Endothelial cell of umbilical vein (primary cell): ENCODE data around the gene EIF4A2. TPM values are rescaled to one million over a fixed set of nuclear protein-coding genes. Genes with fewer than 3 reads are reported as not detected.

Source experiments
- BruUV-seq: library from RNA; stranded (reverse); fragments of 400-500 nt; replicated peaks from 2 replicates; lab custom pipeline; 2021; lab: Mats Ljungman, UMichigan
- CTCF ChIA-PET: fragments of 300-600, 350-600 bp; sonication (Branson Sonifier 250); formaldehyde crosslinking; loops from one replicate; lab custom pipeline; 2021; ENCODE audit warnings: antibody characterized with exemption, inconsistent platforms; lab: Charles Lee
- POLR2A ChIA-PET: fragments of 300-600, 350-600 bp; sonication (Branson Sonifier 250); formaldehyde crosslinking; loops from one replicate; lab custom pipeline; 2021; ENCODE audit warnings: antibody characterized with exemption, inconsistent platforms; lab: Charles Lee
- DNase-seq: peaks from one replicate; pipeline ENCODE4 v3.0.0-alpha.2; 2011; ENCODE audit warnings: low read depth, low spot score
- FAIRE-seq: peaks from 2 replicates; lab custom pipeline; 2011; peaks lifted over from hg19 to GRCh38; lab: Jason Lieb, UNC
- H2AFZ ChIP-seq: 2 replicates; pipeline ENCODE4 v1.6.0; 2012; ENCODE audit warnings: low read depth, low read length, control low read depth, inconsistent platforms
- H3K27ac ChIP-seq: 2 replicates; pipeline ENCODE4 v1.5.1; 2011; ENCODE audit warnings: low read depth, mild to moderate bottlenecking, control low read depth, low read length, moderate library complexity; ENCODE audit not compliant: insufficient read depth
- H3K27me3 ChIP-seq, 2 experiments: 2 replicates each; pipeline versions ENCODE4 v1.6.0 to v1.6.1; 2011; ENCODE audit warnings: low read length in 2 of 2, mixed read lengths in 1 of 2; ENCODE audit not compliant: control insufficient read depth in 2 of 2, insufficient read depth in 2 of 2
- H3K36me3 ChIP-seq, 2 experiments: 2 replicates in 1 of 2; 3 replicates in 1 of 2; pipeline ENCODE4 v1.5.1; 2011; ENCODE audit warnings: low read length in 2 of 2, mild to moderate bottlenecking in 1 of 2, moderate library complexity in 1 of 2; ENCODE audit not compliant: control insufficient read depth in 2 of 2, insufficient read depth in 2 of 2; ENCODE audit errors: extremely low read depth in 1 of 2
- H3K4me1 ChIP-seq: 3 replicates; pipeline ENCODE4 v1.5.1; 2011; ENCODE audit warnings: mild to moderate bottlenecking, low read length; ENCODE audit not compliant: control insufficient read depth, insufficient read depth; ENCODE audit errors: extremely low read depth
- H3K4me2 ChIP-seq: 2 replicates; pipeline ENCODE4 v1.6.1; 2011; ENCODE audit warnings: low read length, control low read depth, mixed read lengths; ENCODE audit not compliant: insufficient read depth
- H3K4me3 ChIP-seq, 3 experiments: fragments of 200-600 bp in 1 of 3; sonication (generic), shearing (Covaris generic) in 1 of 3; replicated peaks in 1 of 3; 2 replicates each; pipeline ENCODE4 v1.5.1; 2011 to 2016; ENCODE audit warnings: control low read depth in 3 of 3, low read length in 3 of 3, mild to moderate bottlenecking in 2 of 3, inconsistent platforms in 1 of 3, low read depth in 1 of 3, moderate library complexity in 1 of 3; ENCODE audit not compliant: insufficient read depth in 1 of 3
- H3K79me2 ChIP-seq: 2 replicates; pipeline ENCODE4 v1.6.0; 2012; ENCODE audit warnings: low read length, inconsistent platforms; ENCODE audit not compliant: control insufficient read depth, insufficient read depth
- H3K9ac ChIP-seq: replicated peaks from 2 replicates; pipeline ENCODE3; 2011; ENCODE audit warnings: low read length, control low read depth; ENCODE audit not compliant: insufficient read depth; ENCODE audit errors: extremely low read depth
- H3K9me1 ChIP-seq: replicated peaks from 3 replicates; pipeline ENCODE4 v1.6.0; 2011; ENCODE audit warnings: mild to moderate bottlenecking, low read length; ENCODE audit not compliant: control insufficient read depth, insufficient read depth; ENCODE audit errors: extremely low read depth
- H3K9me3 ChIP-seq: replicated peaks from 2 replicates; pipeline ENCODE4 v1.5.1; 2012; ENCODE audit warnings: low read length, inconsistent platforms; ENCODE audit not compliant: control insufficient read depth, insufficient read depth
- H4K20me1 ChIP-seq: replicated peaks from 2 replicates; pipeline ENCODE3; 2011; ENCODE audit warnings: mild to moderate bottlenecking, low read length; ENCODE audit not compliant: control insufficient read depth, insufficient read depth; ENCODE audit errors: extremely low read depth
- EZH2 ChIP-seq: IDR thresholded peaks from 2 replicates; pipeline ENCODE4 v1.6.1; 2012; ENCODE audit warnings: borderline replicate concordance, low read depth, mild to moderate bottlenecking, moderate library complexity, low read length, inconsistent platforms; ENCODE audit not compliant: severe bottlenecking
- FOS ChIP-seq: IDR thresholded peaks from 2 replicates; pipeline ENCODE4 v1.6.1; 2011; ENCODE audit warnings: mild to moderate bottlenecking, low read length, moderate library complexity, borderline replicate concordance; ENCODE audit not compliant: insufficient read depth
- GATA2 ChIP-seq: IDR thresholded peaks from 2 replicates; pipeline ENCODE4 v1.7.0; 2011; ENCODE audit warnings: low read depth, mild to moderate bottlenecking, moderate library complexity, mixed read lengths, low read length; ENCODE audit not compliant: insufficient read length, insufficient read depth
- JUN ChIP-seq: IDR thresholded peaks from 2 replicates; pipeline ENCODE4 v1.6.1; 2011; ENCODE audit warnings: borderline replicate concordance, low read depth; ENCODE audit not compliant: insufficient read length, insufficient read depth
- MYC ChIP-seq: IDR thresholded peaks from one replicate; pipeline ENCODE4 v1.6.1; 2011; ENCODE audit warnings: mild to moderate bottlenecking, low read depth, low read length
- POLR2A ChIP-seq: IDR thresholded peaks from 2 replicates; pipeline ENCODE4 v1.6.1; 2012; ENCODE audit warnings: low read depth, mild to moderate bottlenecking, control low read depth, low read length
- POLR2AphosphoS5 ChIP-seq: IDR thresholded peaks from 2 replicates; pipeline ENCODE4 v1.6.1; 2012; ENCODE audit warnings: low read depth, mild to moderate bottlenecking, control low read depth, low read length, moderate library complexity; ENCODE audit not compliant: insufficient read depth
- dilution Hi-C: fragments of 300-500 bp; cut with MboI; formaldehyde crosslinking; loops from one replicate; pipeline ENCODE4 v1.15.0; 2019; ENCODE audit warnings: low sequenced_read_pairs; ENCODE audit not compliant: extremely low pct_ligation_motif_present
- intact Hi-C: fragments of 100-400 bp; cut with micrococcal nuclease; formaldehyde crosslinking; loops from one replicate; pipeline ENCODE4 v1.10.0; 2022
- polyA plus RNA-seq, 4 experiments: library from polyadenylated mRNA; depleted of rRNA in 3 of 4; stranded (reverse) in 3 of 4; unstranded in 1 of 4; fragments of >200 nt; gene quantifications; 2 replicates each; pipeline versions ENCODE4 v1.2.1 to v1.2.3, GENCODE V29; 2011 to 2012; ENCODE audit warnings: missing spikeins in 1 of 4
- total RNA-seq: library from RNA; stranded (reverse); gene quantifications from 2 replicates; pipeline ENCODE4 v1.2.3, GENCODE V29; 2021
- TF ChIP-seq, protein P1 (sequence below): IDR thresholded peaks from 2 replicates; pipeline ENCODE4 v1.6.1; 2011; ENCODE audit not compliant: insufficient read depth, insufficient read length
- TF ChIP-seq, protein P2 (sequence below), 2 donors: IDR thresholded peaks; 1 replicate in 1 of 2; 2 replicates in 1 of 2; pipeline ENCODE4 v1.5.1; 2011; ENCODE audit warnings: low read length in 2 of 2, mild to moderate bottlenecking in 2 of 2, moderate library complexity in 2 of 2, control low read depth in 1 of 2, inconsistent platforms in 1 of 2, low read depth in 1 of 2; ENCODE audit not compliant: insufficient read depth in 1 of 2; ENCODE audit errors: extremely low read depth in 1 of 2

The EIF4A2 gene
- total and polyA plus RNA-seq, 2 donors (not counting 3 experiments of a cell fraction or from before 2014, with no cell fraction given) = 282 to 401 TPM

DNA sequence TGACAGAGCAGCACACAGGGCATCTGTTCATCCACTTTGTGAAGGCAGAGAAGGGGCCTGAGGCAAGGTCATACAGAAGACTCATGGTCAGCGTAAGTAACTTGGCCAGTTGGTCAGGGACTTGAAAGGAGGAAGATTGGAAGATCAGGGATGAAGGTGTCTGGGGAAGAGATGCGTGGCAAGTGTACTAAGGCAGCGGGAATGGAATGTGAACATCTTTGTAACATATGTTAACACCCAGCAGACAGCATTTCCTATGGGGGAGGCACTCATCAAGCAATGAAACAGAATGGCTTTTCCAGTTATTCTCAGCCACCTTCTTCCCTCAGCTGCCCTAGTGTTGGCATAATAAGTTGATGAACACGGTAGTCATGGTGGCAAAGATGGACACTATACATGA lies 30.7 kb downstream of the EIF4A2 start:
- ChIA-PET POLR2A (no interaction called here), CTCF (interaction anchor here (1.5 to 2.0 kb wide), 2 partner anchors 20 to 200 kb away, joined by 3 to 5 read pairs; no protein-coding TSS in a partner anchor)
- Histone ChIP-seq H3K27me3 (no peaks in the 10 kb centered on the region), H3K4me2 (no peak overlapping the region), H3K4me1 (peaks cover 4% of the 10 kb centered on the region), H2AFZ (no peak overlapping the region), H4K20me1 (no peaks in the 10 kb centered on the region), H3K36me3 (no peaks in the 10 kb centered on the region), H3K9ac (no peak overlapping the region), H3K9me1 (no peaks in the 10 kb centered on the region), H3K9me3 (no peaks in the 10 kb centered on the region), H3K27ac (no peak overlapping the region), H3K79me2 (no peaks in the 10 kb centered on the region), H3K4me3 (no peak overlapping the region)
- FAIRE-seq (no peak), DNase-seq (no peak)
- dilution Hi-C loops = no loop called here
- intact Hi-C loops = no loop called here
- no TSS peak for BruUV-seq
- TF ChIP-seq MYC (no peak), GATA2 (no peak), FOS (no peak), POLR2AphosphoS5 (no peak), EZH2 (no peak), JUN (no peak), POLR2A (no peak)
- TF ChIP-seq, protein P1, sequence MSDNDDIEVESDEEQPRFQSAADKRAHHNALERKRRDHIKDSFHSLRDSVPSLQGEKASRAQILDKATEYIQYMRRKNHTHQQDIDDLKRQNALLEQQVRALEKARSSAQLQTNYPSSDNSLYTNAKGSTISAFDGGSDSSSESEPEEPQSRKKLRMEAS = no peak
- TF ChIP-seq, protein P2, sequence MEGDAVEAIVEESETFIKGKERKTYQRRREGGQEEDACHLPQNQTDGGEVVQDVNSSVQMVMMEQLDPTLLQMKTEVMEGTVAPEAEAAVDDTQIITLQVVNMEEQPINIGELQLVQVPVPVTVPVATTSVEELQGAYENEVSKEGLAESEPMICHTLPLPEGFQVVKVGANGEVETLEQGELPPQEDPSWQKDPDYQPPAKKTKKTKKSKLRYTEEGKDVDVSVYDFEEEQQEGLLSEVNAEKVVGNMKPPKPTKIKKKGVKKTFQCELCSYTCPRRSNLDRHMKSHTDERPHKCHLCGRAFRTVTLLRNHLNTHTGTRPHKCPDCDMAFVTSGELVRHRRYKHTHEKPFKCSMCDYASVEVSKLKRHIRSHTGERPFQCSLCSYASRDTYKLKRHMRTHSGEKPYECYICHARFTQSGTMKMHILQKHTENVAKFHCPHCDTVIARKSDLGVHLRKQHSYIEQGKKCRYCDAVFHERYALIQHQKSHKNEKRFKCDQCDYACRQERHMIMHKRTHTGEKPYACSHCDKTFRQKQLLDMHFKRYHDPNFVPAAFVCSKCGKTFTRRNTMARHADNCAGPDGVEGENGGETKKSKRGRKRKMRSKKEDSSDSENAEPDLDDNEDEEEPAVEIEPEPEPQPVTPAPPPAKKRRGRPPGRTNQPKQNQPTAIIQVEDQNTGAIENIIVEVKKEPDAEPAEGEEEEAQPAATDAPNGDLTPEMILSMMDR (IDR thresholded peaks at IDR 0.05; ENCODE audit: extremely low read depth in 1 of 2, insufficient read depth in 1 of 2, low read depth in 1 of 2, low read length in 2 of 2) = no peak
